Endothelial cell of umbilical vein (primary cell): ENCODE data around the gene TOMM5. TPM values are rescaled to one million over a fixed set of nuclear protein-coding genes. Genes with fewer than 3 reads are reported as not detected.

Experiments
- BruUV-seq: library from RNA; stranded (reverse); fragments of 400-500 nt; replicated peaks from 2 replicates; lab custom pipeline; 2021; lab: Mats Ljungman, UMichigan
- CTCF ChIA-PET: fragments of 300-600, 350-600 bp; sonication (Branson Sonifier 250); formaldehyde crosslinking; loops from one replicate; lab custom pipeline; 2021; ENCODE audit warnings: antibody characterized with exemption, inconsistent platforms; lab: Charles Lee
- POLR2A ChIA-PET: fragments of 300-600, 350-600 bp; sonication (Branson Sonifier 250); formaldehyde crosslinking; loops from one replicate; lab custom pipeline; 2021; ENCODE audit warnings: antibody characterized with exemption, inconsistent platforms; lab: Charles Lee
- DNase-seq: peaks from one replicate; pipeline ENCODE4 v3.0.0-alpha.2; 2011; ENCODE audit warnings: low read depth, low spot score
- FAIRE-seq: peaks from 2 replicates; lab custom pipeline; 2011; peaks lifted over from hg19 to GRCh38; lab: Jason Lieb, UNC
- H2AFZ ChIP-seq: 2 replicates; pipeline ENCODE4 v1.6.0; 2012; ENCODE audit warnings: low read depth, low read length, control low read depth, inconsistent platforms
- H3K27ac ChIP-seq: 2 replicates; pipeline ENCODE4 v1.5.1; 2011; ENCODE audit warnings: low read depth, mild to moderate bottlenecking, control low read depth, low read length, moderate library complexity; ENCODE audit not compliant: insufficient read depth
- H3K27me3 ChIP-seq, 2 experiments: 2 replicates each; pipeline versions ENCODE4 v1.6.0 to v1.6.1; 2011; ENCODE audit warnings: low read length in 2 of 2, mixed read lengths in 1 of 2; ENCODE audit not compliant: control insufficient read depth in 2 of 2, insufficient read depth in 2 of 2
- H3K36me3 ChIP-seq, 2 experiments: 2 replicates in 1 of 2; 3 replicates in 1 of 2; pipeline ENCODE4 v1.5.1; 2011; ENCODE audit warnings: low read length in 2 of 2, mild to moderate bottlenecking in 1 of 2, moderate library complexity in 1 of 2; ENCODE audit not compliant: control insufficient read depth in 2 of 2, insufficient read depth in 2 of 2; ENCODE audit errors: extremely low read depth in 1 of 2
- H3K4me1 ChIP-seq: 3 replicates; pipeline ENCODE4 v1.5.1; 2011; ENCODE audit warnings: mild to moderate bottlenecking, low read length; ENCODE audit not compliant: control insufficient read depth, insufficient read depth; ENCODE audit errors: extremely low read depth
- H3K4me2 ChIP-seq: 2 replicates; pipeline ENCODE4 v1.6.1; 2011; ENCODE audit warnings: low read length, control low read depth, mixed read lengths; ENCODE audit not compliant: insufficient read depth
- H3K4me3 ChIP-seq, 3 experiments: fragments of 200-600 bp in 1 of 3; sonication (generic), shearing (Covaris generic) in 1 of 3; replicated peaks in 1 of 3; 2 replicates each; pipeline ENCODE4 v1.5.1; 2011 to 2016; ENCODE audit warnings: control low read depth in 3 of 3, low read length in 3 of 3, mild to moderate bottlenecking in 2 of 3, inconsistent platforms in 1 of 3, low read depth in 1 of 3, moderate library complexity in 1 of 3; ENCODE audit not compliant: insufficient read depth in 1 of 3
- H3K79me2 ChIP-seq: 2 replicates; pipeline ENCODE4 v1.6.0; 2012; ENCODE audit warnings: low read length, inconsistent platforms; ENCODE audit not compliant: control insufficient read depth, insufficient read depth
- H3K9ac ChIP-seq: replicated peaks from 2 replicates; pipeline ENCODE3; 2011; ENCODE audit warnings: low read length, control low read depth; ENCODE audit not compliant: insufficient read depth; ENCODE audit errors: extremely low read depth
- H3K9me1 ChIP-seq: replicated peaks from 3 replicates; pipeline ENCODE4 v1.6.0; 2011; ENCODE audit warnings: mild to moderate bottlenecking, low read length; ENCODE audit not compliant: control insufficient read depth, insufficient read depth; ENCODE audit errors: extremely low read depth
- H3K9me3 ChIP-seq: replicated peaks from 2 replicates; pipeline ENCODE4 v1.5.1; 2012; ENCODE audit warnings: low read length, inconsistent platforms; ENCODE audit not compliant: control insufficient read depth, insufficient read depth
- H4K20me1 ChIP-seq: replicated peaks from 2 replicates; pipeline ENCODE3; 2011; ENCODE audit warnings: mild to moderate bottlenecking, low read length; ENCODE audit not compliant: control insufficient read depth, insufficient read depth; ENCODE audit errors: extremely low read depth
- CTCF ChIP-seq, 2 donors: IDR thresholded peaks; 1 replicate in 1 of 2; 2 replicates in 1 of 2; pipeline ENCODE4 v1.5.1; 2011; ENCODE audit warnings: low read length in 2 of 2, mild to moderate bottlenecking in 2 of 2, moderate library complexity in 2 of 2, control low read depth in 1 of 2, inconsistent platforms in 1 of 2, low read depth in 1 of 2; ENCODE audit not compliant: insufficient read depth in 1 of 2; ENCODE audit errors: extremely low read depth in 1 of 2
- EZH2 ChIP-seq: IDR thresholded peaks from 2 replicates; pipeline ENCODE4 v1.6.1; 2012; ENCODE audit warnings: borderline replicate concordance, low read depth, mild to moderate bottlenecking, moderate library complexity, low read length, inconsistent platforms; ENCODE audit not compliant: severe bottlenecking
- FOS ChIP-seq: IDR thresholded peaks from 2 replicates; pipeline ENCODE4 v1.6.1; 2011; ENCODE audit warnings: mild to moderate bottlenecking, low read length, moderate library complexity, borderline replicate concordance; ENCODE audit not compliant: insufficient read depth
- GATA2 ChIP-seq: IDR thresholded peaks from 2 replicates; pipeline ENCODE4 v1.7.0; 2011; ENCODE audit warnings: low read depth, mild to moderate bottlenecking, moderate library complexity, mixed read lengths, low read length; ENCODE audit not compliant: insufficient read length, insufficient read depth
- JUN ChIP-seq: IDR thresholded peaks from 2 replicates; pipeline ENCODE4 v1.6.1; 2011; ENCODE audit warnings: borderline replicate concordance, low read depth; ENCODE audit not compliant: insufficient read length, insufficient read depth
- MAX ChIP-seq: IDR thresholded peaks from 2 replicates; pipeline ENCODE4 v1.6.1; 2011; ENCODE audit not compliant: insufficient read depth, insufficient read length
- MYC ChIP-seq: IDR thresholded peaks from one replicate; pipeline ENCODE4 v1.6.1; 2011; ENCODE audit warnings: mild to moderate bottlenecking, low read depth, low read length
- POLR2A ChIP-seq: IDR thresholded peaks from 2 replicates; pipeline ENCODE4 v1.6.1; 2012; ENCODE audit warnings: low read depth, mild to moderate bottlenecking, control low read depth, low read length
- POLR2AphosphoS5 ChIP-seq: IDR thresholded peaks from 2 replicates; pipeline ENCODE4 v1.6.1; 2012; ENCODE audit warnings: low read depth, mild to moderate bottlenecking, control low read depth, low read length, moderate library complexity; ENCODE audit not compliant: insufficient read depth
- dilution Hi-C: fragments of 300-500 bp; cut with MboI; formaldehyde crosslinking; loops from one replicate; pipeline ENCODE4 v1.15.0; 2019; ENCODE audit warnings: low sequenced_read_pairs; ENCODE audit not compliant: extremely low pct_ligation_motif_present
- intact Hi-C: fragments of 100-400 bp; cut with micrococcal nuclease; formaldehyde crosslinking; loops from one replicate; pipeline ENCODE4 v1.10.0; 2022
- polyA plus RNA-seq, 4 experiments: library from polyadenylated mRNA; depleted of rRNA in 3 of 4; stranded (reverse) in 3 of 4; unstranded in 1 of 4; fragments of >200 nt; gene quantifications; 2 replicates each; pipeline versions ENCODE4 v1.2.1 to v1.2.3, GENCODE V29; 2011 to 2012; ENCODE audit warnings: missing spikeins in 1 of 4
- total RNA-seq: library from RNA; stranded (reverse); gene quantifications from 2 replicates; pipeline ENCODE4 v1.2.3, GENCODE V29; 2021

The TOMM5 gene
- total and polyA plus RNA-seq, 2 donors (not counting 3 experiments of a cell fraction or from before 2014, with no cell fraction given): 122 to 147 TPM

GRCh38 chr9:37635808-37636207 is 43.4 kb upstream of the TOMM5 start:
- H2AFZ ChIP-seq: no peak overlapping the region
- H3K9ac ChIP-seq: no peak overlapping the region
- no peaks in the 10 kb centered on the region for H3K9me3 ChIP-seq
- no TSS peak for BruUV-seq
- H3K4me1 ChIP-seq: no peaks in the 10 kb centered on the region
- H4K20me1 ChIP-seq: no peaks in the 10 kb centered on the region
- dilution Hi-C loops: no loop called here
- intact Hi-C loops: no loop called here
- CTCF ChIA-PET: no interaction called here
- FAIRE-seq (no peak), DNase-seq (no peak)
- TF ChIP-seq EZH2 (no peak), CTCF (IDR thresholded peaks at IDR 0.05; ENCODE audit: extremely low read depth in 1 of 2, insufficient read depth in 1 of 2, low read depth in 1 of 2, low read length in 2 of 2) (no peak), MAX (no peak), POLR2A (no peak), FOS (no peak), POLR2AphosphoS5 (no peak), JUN (no peak), MYC (no peak), GATA2 (no peak)
- H3K27ac ChIP-seq: no peak overlapping the region
- no peaks in the 10 kb centered on the region for H3K9me1 ChIP-seq
- no peak overlapping the region for H3K4me2 ChIP-seq
- H3K4me3 ChIP-seq: no peak overlapping the region
- H3K79me2 ChIP-seq: no peaks in the 10 kb centered on the region
- peaks cover 3 to 10% of the 10 kb centered on the region in 2 experiments for H3K27me3 ChIP-seq
- no peaks in the 10 kb centered on the region for H3K36me3 ChIP-seq
- POLR2A ChIA-PET: no interaction called here
